Activated T-cell treated with anti-CD3 and anti-CD28 coated beads for 4 hours (primary cell): ENCODE measurements around the gene LCOR.
"Not testable (repeated sequence)": the region's sequence is repeated elsewhere in the genome, so short reads cannot be mapped to it uniquely, and the experiment has no call there.

Source experiments
- DNase-seq: peaks from one replicate; pipeline ENCODE4 v3.0.0-alpha.2; 2020

LCOR gene

GRCh38 chr10:97016728-97017473, 184.8 kb downstream of the LCOR start:
- no peak for DNase-seq

DNA sequence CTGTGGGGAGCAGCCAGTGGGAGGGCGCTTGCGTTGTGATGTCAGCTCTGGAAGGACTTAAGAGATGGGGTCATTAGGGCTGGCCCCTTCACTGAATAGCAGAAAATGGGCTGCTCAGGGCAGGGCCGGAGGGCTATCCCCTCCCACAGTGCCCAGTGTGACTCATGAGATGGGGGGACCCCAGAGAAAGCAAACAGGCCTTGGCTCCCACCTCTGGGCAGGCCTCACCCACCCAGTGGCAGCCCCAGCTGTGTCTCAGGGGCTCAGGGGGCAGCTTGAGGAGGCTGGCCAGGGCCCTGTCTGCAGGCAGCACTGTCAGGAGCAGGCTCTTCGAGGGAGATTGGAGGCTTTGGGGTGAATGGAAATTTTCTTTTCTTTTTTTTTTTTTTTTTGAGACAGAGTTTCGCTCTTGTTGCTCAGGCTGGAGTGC, 185.4 kb downstream of the LCOR start:
- DNase-seq, result no peak

GRCh38 chr10:97018251-97019212, 186.4 kb downstream of the LCOR start:
- no peak for DNase-seq

GRCh38 chr10:97019213-97019844, 187.2 kb downstream of the LCOR start:
- DNase-seq, result no peak

DNA sequence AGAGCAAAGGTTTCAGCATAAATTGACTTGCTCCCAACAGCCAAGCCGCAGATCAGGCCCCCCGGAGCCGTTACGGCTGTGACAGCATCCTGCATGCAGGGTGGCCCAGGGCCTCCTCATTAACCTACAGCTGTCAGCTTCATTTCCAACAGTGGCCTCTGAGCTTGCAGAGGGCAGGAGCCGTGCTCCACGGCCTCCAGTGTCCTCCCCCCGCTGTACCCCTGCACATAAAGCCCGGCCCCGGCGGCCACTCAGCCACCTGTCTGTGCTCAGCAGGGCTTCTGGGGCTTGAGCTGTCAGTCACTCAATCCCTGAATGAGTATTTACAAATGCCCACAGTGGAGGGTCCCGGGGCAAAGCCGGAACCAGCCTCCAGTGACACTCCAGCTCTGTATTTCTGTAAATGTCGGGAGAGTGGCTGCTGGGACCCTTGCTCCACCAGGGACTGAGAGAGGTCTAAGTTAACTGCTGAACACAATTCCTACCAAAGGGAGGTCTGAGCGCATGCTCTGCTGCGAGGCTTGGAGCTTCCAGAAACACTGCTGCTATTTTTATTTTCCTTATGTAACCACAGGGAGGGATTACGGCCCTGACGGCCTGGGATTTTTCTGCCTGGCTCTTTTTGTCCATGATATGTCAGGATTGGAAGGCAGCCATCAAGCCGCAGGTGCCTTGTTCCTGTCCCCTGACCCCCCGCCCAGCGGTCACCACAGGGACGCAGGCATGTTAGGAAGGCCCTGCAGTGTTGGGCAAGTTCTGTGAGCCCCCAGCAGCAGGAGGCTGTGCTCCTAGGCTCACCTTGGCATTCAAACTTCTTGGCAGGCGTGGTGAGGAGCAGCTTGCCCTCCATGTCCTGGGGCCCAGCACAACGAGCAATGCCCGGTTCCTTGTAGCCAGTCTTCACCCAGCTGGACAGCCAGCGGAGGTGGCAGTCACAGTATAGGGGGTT, 188.6 kb downstream of the LCOR start:
- DNase-seq, result no peak

- no peak for DNase-seq
Measured at GRCh38 chr10:97022616-97023015, 190.5 kb downstream of the LCOR start.

DNA sequence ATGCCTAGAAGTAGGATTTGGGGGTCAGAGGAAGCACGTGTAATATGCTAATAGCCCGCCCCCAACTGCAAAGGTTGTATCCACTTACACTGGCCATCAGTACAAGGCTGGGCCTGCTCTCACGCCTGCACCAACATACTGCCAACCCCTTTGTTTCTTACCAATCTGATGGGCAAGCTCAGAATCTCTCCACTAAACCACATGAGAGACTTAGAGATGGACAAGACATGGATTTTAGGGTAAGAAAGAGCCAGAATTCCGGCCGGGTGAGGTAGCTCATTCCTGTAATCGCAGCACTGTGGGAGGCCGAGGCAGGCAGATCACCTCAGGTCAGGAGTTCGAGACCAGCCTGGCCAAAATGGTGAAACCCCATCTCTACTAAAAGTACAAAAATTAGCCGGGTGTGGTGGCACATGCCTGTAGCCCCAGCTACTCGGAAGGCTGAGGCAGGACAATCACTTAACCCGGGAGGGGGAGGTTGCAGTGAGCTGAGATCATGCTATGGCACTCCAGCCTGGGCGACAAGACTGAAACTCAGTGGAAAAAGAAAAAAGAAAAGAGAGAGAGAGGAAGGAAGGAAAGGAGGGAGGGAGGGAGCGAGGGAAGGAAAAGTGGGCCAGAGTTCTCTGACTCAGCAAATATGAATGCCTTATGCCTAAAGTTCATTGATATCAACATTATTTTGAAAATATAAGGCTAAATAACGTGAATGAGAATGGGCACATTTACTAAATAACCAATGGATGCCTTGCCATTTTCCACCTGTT, 191.5 kb downstream of the LCOR start:
- DNase-seq, result no peak

DNA sequence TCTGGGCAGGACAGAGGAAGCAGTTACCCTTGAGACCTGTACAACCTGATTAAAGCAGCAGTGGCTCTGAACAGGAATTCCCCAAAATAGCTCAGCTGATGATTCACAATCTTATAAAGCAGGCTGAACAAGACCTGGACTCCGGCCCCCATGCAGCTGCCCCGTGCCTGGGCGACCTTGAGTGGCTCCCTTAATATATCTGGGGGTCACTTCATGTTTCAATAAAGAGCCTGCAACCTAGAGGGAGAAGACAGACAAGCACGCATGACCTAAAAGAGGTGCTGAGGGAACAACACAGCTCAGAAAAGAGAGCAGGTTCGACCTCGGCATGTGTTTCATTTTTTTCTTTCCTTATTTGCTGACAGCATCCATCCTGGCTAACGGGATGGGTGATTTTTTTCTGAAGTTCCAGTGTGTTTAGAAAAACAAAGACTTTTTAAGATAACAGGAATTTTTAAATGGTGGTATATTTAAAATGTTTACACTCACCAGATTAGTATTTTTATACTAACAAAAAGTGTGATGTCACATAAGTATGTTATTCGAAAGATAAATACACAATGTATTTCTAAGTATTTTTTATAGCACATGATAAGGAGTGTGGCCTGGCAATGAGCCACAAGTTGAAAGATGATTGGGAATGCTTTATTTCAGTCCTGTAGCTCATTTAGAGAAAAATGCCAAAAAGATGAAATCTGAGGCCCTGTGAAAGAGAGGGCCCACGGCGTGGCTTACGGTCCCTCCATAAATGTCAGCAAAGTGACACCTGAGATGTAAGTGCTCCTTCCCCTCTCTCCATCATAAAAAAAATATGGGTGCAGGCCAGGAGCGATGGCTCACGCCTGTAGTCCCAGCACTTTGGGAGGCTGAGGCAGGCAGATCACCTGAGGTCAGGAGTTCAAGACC, 192.3 kb downstream of the LCOR start:
- DNase-seq, result no peak

- DNase-seq, result peak; percentile 37
Measured at GRCh38 chr10:97025613-97026242, 193.6 kb downstream of the LCOR start.

GRCh38 chr10:97028126-97028831, 196.2 kb downstream of the LCOR start:
- DNase-seq, result no peak

DNA sequence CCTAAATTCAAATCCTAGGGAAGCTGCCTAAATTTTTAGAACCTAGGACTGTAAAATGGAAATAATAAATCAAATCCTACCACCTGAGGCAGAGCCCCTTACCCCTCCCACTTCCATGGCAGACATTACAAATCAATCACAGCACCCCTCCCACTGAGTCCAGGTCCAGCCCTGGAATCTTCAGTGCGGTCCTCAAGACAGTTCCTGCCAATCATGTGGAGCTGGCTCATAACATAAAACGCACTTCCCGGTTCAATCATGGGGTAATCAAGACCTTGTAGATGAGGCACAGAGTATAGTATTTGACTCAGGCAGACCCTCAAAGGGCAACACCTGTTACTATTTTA, 196.7 kb downstream of the LCOR start:
- DNase-seq, result no peak

DNA sequence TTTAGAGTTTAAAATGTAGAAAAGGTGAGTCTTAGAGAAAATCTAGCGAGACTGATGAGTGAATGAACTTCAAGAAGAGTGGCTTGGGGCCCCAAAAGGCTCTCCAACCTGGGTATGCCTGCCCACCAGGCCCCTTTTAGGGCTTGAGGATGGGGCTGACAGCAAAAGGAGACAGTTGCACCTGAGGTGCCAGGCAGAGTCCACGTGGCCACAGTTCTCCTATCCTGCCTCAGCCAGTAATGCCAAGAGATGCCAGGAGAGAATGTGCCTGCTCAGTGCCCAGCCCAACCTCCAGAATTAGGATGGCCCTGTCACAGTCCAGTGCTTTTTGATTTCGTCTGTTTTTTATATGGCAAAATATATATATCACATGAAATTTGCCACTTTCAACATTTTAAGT, 197.2 kb downstream of the LCOR start:
- no peak for DNase-seq

GRCh38 chr10:97030894-97031293, 198.8 kb downstream of the LCOR start:
- no peak for DNase-seq

DNA sequence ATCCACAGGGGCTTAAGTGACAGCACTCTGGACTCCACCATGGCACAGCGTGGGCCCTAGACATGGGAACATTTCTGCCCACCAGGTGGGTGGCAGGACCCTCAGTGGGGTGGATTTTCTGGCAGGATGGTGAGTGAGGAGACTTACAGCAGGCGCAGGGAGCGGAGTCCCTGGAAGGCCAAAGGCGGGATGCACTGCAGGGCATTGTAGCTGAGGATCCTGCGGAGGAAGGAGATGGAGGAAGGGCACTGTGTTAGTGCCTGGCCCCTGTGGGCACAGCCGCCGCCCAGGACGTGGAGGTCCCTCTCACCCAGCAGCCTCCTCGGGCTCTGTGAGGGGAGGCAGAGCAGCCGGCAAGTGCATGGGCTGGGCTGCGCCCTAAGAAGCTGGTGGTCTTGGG, 199.4 kb downstream of the LCOR start:
- DNase-seq, result no peak

- no peak for DNase-seq
Measured at GRCh38 chr10:97032624-97033023, 200.5 kb downstream of the LCOR start.

GRCh38 chr10:97033841-97034240, 201.7 kb downstream of the LCOR start:
- not testable (repeated sequence) for DNase-seq

GRCh38 chr10:97034301-97034700, 202.2 kb downstream of the LCOR start:
- no peak for DNase-seq

- DNase-seq, result no peak
Measured at GRCh38 chr10:97034958-97035769, 203.1 kb downstream of the LCOR start.
